Activated gamma-delta T cell treated with anti-CD3 and anti-CD28 coated beads, Interleukin-2, amount 50 U/mL, for 16 hours (primary cell): ENCODE results near the gene SSMEM1.
"Not testable (repeated sequence)": the region's sequence is repeated elsewhere in the genome, so short reads cannot be mapped to it uniquely, and the experiment has no call there.

Source experiments
- DNase-seq: peaks from one replicate; pipeline ENCODE4 v3.0.0-alpha.2; 2020; ENCODE audit warnings: low read depth

Gene SSMEM1

DNA sequence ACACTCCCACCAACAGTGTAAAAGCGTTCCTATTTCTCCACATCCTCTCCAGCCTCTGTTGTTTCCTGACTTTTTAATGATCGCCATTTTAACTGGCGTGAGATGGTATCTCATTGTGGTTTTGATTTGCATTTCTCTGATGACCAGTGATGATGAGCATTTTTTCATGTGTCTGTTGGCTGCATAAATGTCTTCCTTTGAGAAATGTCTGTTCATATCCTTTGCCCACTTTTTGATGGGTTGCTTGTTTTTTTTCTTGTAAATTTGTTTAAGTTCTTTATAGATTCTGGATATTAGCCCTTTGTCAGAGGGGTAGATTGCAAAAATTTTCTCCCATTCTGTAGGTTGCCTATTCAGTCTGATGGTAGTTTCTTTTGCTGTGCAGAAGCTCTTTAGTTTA lies 42.0 kb downstream of the SSMEM1 start:
- DNase-seq = not testable (repeated sequence)

- DNase-seq = no peak
Measured at GRCh38 chr7:130254555-130254954, 46.9 kb downstream of the SSMEM1 start.

DNA sequence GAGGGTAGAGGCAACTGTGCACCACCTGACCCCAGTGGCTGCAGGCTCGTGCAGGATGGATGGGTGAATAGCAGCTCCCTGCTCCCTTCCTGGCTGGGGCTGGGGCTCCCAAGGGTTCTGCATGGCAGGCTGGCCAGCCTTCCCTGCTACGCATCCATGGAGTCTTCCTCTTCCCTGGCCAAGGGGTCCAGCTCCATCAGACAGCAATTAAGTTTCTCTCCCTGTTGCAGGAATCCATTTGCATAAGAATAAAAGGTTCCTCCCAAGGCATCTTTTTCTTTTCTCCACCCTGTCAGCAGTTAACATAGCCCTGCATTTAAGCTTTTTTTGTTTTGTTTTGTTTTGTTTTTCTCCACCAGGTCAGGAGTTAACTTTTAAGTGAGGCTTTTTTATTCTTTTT lies 49.0 kb downstream of the SSMEM1 start:
- DNase-seq = no peak

GRCh38 chr7:130258494-130259078 lies 50.9 kb downstream of the SSMEM1 start:
- no peak for DNase-seq

DNA sequence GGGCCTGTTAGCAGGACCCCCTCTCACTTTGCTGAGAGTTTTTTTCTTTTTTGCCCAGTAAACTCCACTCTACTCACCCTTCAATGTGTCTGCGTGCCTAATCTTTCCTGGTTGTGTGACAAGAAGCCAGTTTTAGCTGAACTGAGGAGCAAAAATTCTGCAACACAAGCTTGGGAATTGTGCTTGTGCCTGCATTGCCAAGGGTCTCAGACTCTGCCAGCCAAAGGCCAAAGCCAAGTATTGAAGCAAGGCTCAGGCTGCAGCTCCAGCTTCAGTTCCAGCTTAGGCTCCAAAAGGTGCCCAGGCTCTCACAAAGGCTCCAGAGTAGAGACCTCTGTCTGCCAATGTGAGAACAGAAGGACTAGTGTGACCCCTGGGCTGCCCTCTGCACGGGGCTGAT lies 54.8 kb downstream of the SSMEM1 start:
- no peak for DNase-seq

GRCh38 chr7:130263130-130263529 lies 55.5 kb downstream of the SSMEM1 start:
- DNase-seq = no peak
